Mesendoderm (in vitro differentiated cells): Measurements from ENCODE around the gene SNRPA1.

Experiments
- DNase-seq: peaks from one replicate; pipeline ENCODE4 v3.0.0; 2013
- H2AK5ac ChIP-seq: 2 replicates; pipeline ENCODE4 v1.6.1; 2013; ENCODE audit warnings: low read length, inconsistent platforms
- H2BK120ac ChIP-seq: 2 replicates; pipeline ENCODE4 v1.6.1; 2013; ENCODE audit warnings: low read depth, mild to moderate bottlenecking, low read length, moderate library complexity, mixed read lengths
- H2BK15ac ChIP-seq: replicated peaks from 2 replicates; pipeline ENCODE4 v1.6.1; 2013; ENCODE audit warnings: low read depth, mild to moderate bottlenecking, moderate library complexity
- H2BK5ac ChIP-seq: 2 replicates; pipeline ENCODE4 v1.6.1; 2013; ENCODE audit warnings: low read length, inconsistent platforms
- H3K18ac ChIP-seq: 2 replicates; pipeline ENCODE4 v1.6.1; 2013; ENCODE audit warnings: mild to moderate bottlenecking, low read length, mixed read lengths
- H3K23ac ChIP-seq: one replicate; pipeline ENCODE4 v1.6.1; 2013; ENCODE audit warnings: low read length
- H3K27ac ChIP-seq: 2 replicates; pipeline ENCODE4 v1.5.1; 2013; ENCODE audit warnings: low read depth, mild to moderate bottlenecking, inconsistent platforms, low read length, moderate library complexity
- H3K27me3 ChIP-seq: 2 replicates; pipeline ENCODE4 v1.6.1; 2013; ENCODE audit warnings: low read length, control low read depth, mild to moderate bottlenecking, inconsistent platforms; ENCODE audit not compliant: insufficient read depth, poor library complexity
- H3K36me3 ChIP-seq: 2 replicates; pipeline ENCODE4 v1.6.1; 2013; ENCODE audit warnings: low read length, inconsistent platforms; ENCODE audit not compliant: control insufficient read depth, insufficient read depth
- H3K4ac ChIP-seq: one replicate; pipeline ENCODE4 v1.6.1; 2013; ENCODE audit warnings: low read depth, mild to moderate bottlenecking, low read length, moderate library complexity
- H3K4me1 ChIP-seq: 2 replicates; pipeline ENCODE4 v1.6.1; 2013; ENCODE audit warnings: low read depth, low read length, inconsistent platforms; ENCODE audit not compliant: control insufficient read depth
- H3K4me2 ChIP-seq: 2 replicates; pipeline ENCODE4 v1.6.1; 2013; ENCODE audit warnings: low read length
- H3K4me3 ChIP-seq: 2 replicates; pipeline ENCODE4 v1.5.1; 2013; ENCODE audit warnings: mild to moderate bottlenecking, low read length
- H3K56ac ChIP-seq: one replicate; pipeline ENCODE4 v1.6.1; 2013; ENCODE audit warnings: low read length
- H3K79me1 ChIP-seq: 2 replicates; pipeline ENCODE4 v1.6.1; 2013; ENCODE audit warnings: low read length, inconsistent platforms
- H3K79me2 ChIP-seq: 2 replicates; pipeline ENCODE4 v1.6.1; 2013; ENCODE audit warnings: mild to moderate bottlenecking, low read length; ENCODE audit not compliant: control insufficient read depth, insufficient read depth
- H3K9ac ChIP-seq: 2 replicates; pipeline ENCODE4 v1.6.1; 2013; ENCODE audit warnings: low read length, inconsistent platforms
- H4K5ac ChIP-seq: one replicate; pipeline ENCODE4 v1.6.1; 2013; ENCODE audit warnings: low read length
- H4K8ac ChIP-seq: one replicate; pipeline ENCODE4 v1.6.1; 2013; ENCODE audit warnings: low read depth, mild to moderate bottlenecking, control low read depth, low read length, moderate library complexity
- WGBS: extraction: QIAGEN DNeasy Blood & Tissue Kit; methylation state at CpG from one replicate; pipeline ENCODE4 v1.1.7; 2013; ENCODE audit warnings: low lambda C conversion rate, missing lambda C conversion rate; ENCODE audit not compliant: insufficient coverage; ENCODE audit errors: extremely low coverage; 5-methylcytosine and 5-hydroxymethylcytosine counted together

SNRPA1 gene

DNA sequence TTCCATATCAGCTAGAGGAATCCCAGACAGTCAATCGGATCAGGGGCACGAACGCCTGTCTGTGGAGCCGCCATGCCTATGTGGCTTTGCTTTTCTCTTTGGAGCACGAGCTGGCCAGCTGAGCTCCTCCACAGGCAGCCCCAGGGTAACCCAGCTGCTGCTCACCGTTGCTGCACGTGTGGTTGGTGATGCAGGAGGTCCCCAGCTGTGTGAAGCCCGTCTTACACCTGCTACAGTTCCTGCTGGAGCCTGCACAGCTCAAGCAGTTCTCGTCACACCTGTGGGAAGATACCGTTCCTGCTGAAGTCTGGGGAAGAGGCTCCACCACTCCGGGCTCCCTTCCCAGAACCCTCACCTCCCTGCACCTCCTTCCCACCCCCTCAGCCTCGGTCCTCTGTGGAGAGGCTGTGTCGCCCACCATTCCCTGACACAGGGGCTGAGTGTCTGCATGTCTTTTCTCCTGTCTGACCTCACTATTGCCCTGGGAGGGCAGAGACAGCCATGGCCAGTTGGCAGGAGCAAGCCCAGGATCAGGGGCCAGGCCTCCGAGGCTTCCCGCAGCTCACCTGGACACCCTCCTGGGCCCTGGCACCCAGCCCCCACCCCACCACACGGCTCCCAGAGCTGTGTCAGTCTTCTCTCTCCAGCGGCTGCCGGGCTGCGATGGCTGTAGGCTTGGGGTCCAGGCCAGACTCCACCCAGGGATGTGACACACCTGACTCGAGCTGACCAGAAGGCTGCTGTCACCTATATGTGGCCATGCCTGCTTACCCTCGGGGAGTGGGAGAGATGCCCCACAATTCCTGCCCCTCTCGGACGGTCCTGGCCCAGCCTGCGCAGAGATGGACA is 12.2 kb upstream of the SNRPA1 start:
- DNase-seq, result no peak
- Histone ChIP-seq H3K9ac (no peak overlapping the region), H3K36me3 (no peaks in the 10 kb centered on the region), H4K5ac (no peak overlapping the region), H3K4me2 (no peak overlapping the region), H2BK5ac (no peak overlapping the region), H3K4me3 (no peak overlapping the region), H2AK5ac (no peak overlapping the region), H3K27me3 (no peaks in the 10 kb centered on the region), H3K4me1 (no peaks in the 10 kb centered on the region), H3K56ac (no peak overlapping the region), H3K23ac (no peak overlapping the region), H4K8ac (no peak overlapping the region), H3K18ac (no peak overlapping the region), H3K4ac (no peak overlapping the region), H2BK120ac (no peak overlapping the region), H3K79me1 (no peaks in the 10 kb centered on the region), H3K27ac (no peak overlapping the region), H3K79me2 (no peaks in the 10 kb centered on the region), H2BK15ac (no peak overlapping the region)
- no CpG with 5 or more reads among the region's 24 CpGs for WGBS

DNA sequence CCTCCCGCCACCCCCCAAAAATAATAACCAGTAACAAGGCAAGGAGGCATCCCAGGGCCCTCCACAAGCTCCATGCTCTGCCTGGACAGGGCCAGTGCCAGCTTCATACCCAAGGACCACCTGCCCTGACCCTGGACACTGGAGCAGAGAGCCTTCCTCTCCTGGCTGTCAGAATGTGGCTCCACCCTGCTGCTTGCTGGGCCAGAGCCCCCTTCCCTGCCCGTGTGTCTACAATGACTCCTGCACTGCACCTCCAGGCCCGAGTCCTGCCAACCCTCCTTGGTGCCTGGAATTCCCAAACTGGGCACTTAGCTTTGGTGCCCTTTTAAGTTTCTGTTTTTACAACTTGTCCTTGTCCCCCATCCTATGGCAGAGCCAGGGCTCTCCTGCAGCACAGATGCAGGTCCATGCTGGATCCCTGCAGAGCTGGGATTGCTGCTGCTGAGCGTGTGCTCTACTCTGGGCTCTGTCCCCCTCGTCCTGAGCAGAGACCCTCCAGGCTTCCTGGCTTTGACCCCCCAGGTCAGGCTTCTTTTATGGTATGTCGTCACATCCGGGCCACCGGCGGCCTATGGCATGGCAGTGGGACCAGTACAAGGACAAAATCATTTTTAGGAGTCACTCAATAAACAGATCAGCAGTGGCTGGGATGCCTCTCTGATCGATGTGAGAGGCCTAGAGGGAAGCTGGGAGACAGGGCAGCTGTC is 11.4 kb upstream of the SNRPA1 start:
- H3K79me2 ChIP-seq, result no peaks in the 10 kb centered on the region
- H4K5ac ChIP-seq, result no peak overlapping the region
- no peak overlapping the region for H3K23ac ChIP-seq
- H3K79me1 ChIP-seq, result no peaks in the 10 kb centered on the region
- H3K4me1 ChIP-seq, result no peaks in the 10 kb centered on the region
- H3K27me3 ChIP-seq, result no peaks in the 10 kb centered on the region
- H2BK5ac ChIP-seq, result no peak overlapping the region
- H2BK120ac ChIP-seq, result no peak overlapping the region
- H3K4me3 ChIP-seq, result no peak overlapping the region
- H3K9ac ChIP-seq, result no peak overlapping the region
- no peak overlapping the region for H3K4me2 ChIP-seq
- no peak overlapping the region for H3K27ac ChIP-seq
- H3K4ac ChIP-seq, result no peak overlapping the region
- H4K8ac ChIP-seq, result no peak overlapping the region
- H2BK15ac ChIP-seq, result no peak overlapping the region
- no peaks in the 10 kb centered on the region for H3K36me3 ChIP-seq
- no CpG with 5 or more reads among the region's 10 CpGs for WGBS
- no peak overlapping the region for H3K56ac ChIP-seq
- H3K18ac ChIP-seq, result no peak overlapping the region
- DNase-seq, result no peak
- no peak overlapping the region for H2AK5ac ChIP-seq

DNA sequence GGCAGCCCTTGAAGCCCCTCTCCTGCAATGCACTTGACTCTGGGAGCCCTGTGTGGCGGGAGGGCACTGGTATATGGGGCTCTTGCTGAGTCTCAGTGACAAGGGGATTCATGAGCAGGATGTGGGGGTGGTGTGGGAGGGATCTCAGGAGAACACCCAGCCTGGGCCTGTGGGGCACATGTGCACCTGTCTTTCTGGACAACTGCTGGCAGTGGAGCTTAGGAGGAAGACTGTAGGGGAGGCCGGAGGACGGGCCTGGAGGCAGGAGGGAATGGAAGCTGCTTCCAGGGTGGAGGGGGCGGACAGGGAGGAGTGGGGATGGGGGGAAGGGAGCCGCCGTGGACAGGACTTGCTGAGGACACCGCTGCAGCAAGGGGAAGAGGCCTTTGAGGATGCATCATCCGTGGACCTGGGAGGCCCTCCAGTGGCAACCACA is 10.8 kb upstream of the SNRPA1 start:
- H3K27ac ChIP-seq, result no peak overlapping the region
- H3K18ac ChIP-seq, result no peak overlapping the region
- no peak overlapping the region for H3K4me2 ChIP-seq
- no peaks in the 10 kb centered on the region for H3K79me1 ChIP-seq
- no peak overlapping the region for H3K4ac ChIP-seq
- H3K23ac ChIP-seq, result no peak overlapping the region
- H2BK5ac ChIP-seq, result no peak overlapping the region
- no peak overlapping the region for H2AK5ac ChIP-seq
- H4K5ac ChIP-seq, result no peak overlapping the region
- no CpG with 5 or more reads among the region's 8 CpGs for WGBS
- no peak overlapping the region for H3K56ac ChIP-seq
- no peak overlapping the region for H2BK15ac ChIP-seq
- no peak for DNase-seq
- no peak overlapping the region for H4K8ac ChIP-seq
- H3K4me1 ChIP-seq, result no peaks in the 10 kb centered on the region
- no peak overlapping the region for H2BK120ac ChIP-seq
- H3K36me3 ChIP-seq, result no peaks in the 10 kb centered on the region
- H3K79me2 ChIP-seq, result no peaks in the 10 kb centered on the region
- H3K27me3 ChIP-seq, result no peaks in the 10 kb centered on the region
- no peak overlapping the region for H3K4me3 ChIP-seq
- H3K9ac ChIP-seq, result no peak overlapping the region

DNA sequence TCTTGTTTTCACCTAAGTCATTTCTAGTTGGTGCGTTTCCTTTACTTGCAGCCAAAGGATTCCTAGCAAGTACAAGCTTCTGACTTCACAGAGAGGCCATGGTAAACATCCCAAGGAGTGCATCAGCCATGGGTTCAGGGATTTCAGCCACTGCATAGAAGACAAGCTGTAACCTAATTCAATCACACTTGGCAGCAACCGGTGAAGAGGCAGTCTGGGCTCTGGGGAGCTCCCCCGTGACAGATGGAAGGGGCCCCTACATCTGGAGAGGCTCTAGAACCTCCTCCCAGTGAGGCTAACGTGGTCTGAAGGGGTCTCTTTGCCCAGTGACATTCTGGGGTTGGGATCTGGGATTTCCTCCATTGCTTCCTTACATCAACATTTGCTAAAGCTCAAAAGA is 8.4 kb upstream of the SNRPA1 start:
- H3K79me2 ChIP-seq, result no peaks in the 10 kb centered on the region
- H3K4me2 ChIP-seq, result no peak overlapping the region
- H3K23ac ChIP-seq, result no peak overlapping the region
- H2AK5ac ChIP-seq, result no peak overlapping the region
- no peak overlapping the region for H3K4ac ChIP-seq
- no peak for DNase-seq
- no CpG with 5 or more reads among the region's 4 CpGs for WGBS
- H4K5ac ChIP-seq, result no peak overlapping the region
- H2BK5ac ChIP-seq, result no peak overlapping the region
- no peak overlapping the region for H3K9ac ChIP-seq
- no peak overlapping the region for H3K4me3 ChIP-seq
- no peak overlapping the region for H3K27ac ChIP-seq
- no peak overlapping the region for H3K56ac ChIP-seq
- no peak overlapping the region for H2BK15ac ChIP-seq
- H3K4me1 ChIP-seq, result no peaks in the 10 kb centered on the region
- no peaks in the 10 kb centered on the region for H3K36me3 ChIP-seq
- no peak overlapping the region for H2BK120ac ChIP-seq
- H3K27me3 ChIP-seq, result no peaks in the 10 kb centered on the region
- no peak overlapping the region for H3K18ac ChIP-seq
- H3K79me1 ChIP-seq, result no peaks in the 10 kb centered on the region
- no peak overlapping the region for H4K8ac ChIP-seq

DNA sequence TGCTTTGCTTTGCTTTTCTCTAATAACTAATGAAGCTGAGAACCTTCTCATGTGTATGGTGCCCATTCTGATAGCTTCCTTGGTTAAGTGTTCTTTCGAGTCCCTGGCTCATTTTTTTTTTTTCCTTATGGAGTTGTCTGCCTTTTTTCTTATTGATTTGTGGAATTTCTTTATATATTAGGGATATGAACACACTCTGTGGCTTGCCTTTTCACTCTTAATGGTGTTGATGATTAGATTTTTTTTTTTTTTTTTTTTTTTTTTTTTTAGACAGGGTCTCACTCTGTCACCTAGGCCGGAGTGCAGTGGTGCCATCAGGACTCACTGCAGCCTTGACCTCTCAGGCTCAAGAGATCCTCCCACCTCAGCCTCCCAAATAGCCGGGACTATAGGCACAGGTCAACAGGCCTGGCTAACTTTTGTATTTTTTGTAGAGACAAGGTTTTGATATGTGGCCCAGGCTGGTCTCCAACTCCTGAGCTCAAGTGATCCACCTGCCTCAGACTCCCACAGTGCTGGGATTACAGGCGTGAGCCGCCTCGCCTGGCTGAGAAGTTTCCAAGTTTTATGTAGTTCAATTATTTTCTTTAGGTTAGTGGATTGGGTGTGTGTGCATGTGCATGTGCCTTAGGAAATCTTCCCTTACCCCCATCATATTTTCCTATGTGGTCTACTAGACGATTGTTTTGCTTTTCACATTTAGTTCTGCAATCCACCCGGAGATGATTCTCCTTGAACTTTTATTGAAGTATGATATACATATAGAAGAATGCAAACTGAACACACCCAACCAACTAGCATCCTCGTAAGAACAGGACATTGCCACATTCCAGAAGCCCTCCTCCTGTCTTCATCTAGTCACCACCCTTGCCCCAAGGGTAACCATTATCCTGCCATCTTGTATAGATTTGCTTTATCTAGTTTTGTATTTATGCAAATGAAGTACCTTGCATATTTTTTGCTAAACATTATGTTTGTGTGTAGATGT is 1.7 kb upstream of the SNRPA1 start:
- H3K4me3 ChIP-seq, result no peak overlapping the region

More for the DNA sequence above, 1.7 kb upstream of the SNRPA1 start:
- Histone ChIP-seq H4K5ac (no peak overlapping the region), H3K79me2 (peaks cover 29% of the 10 kb centered on the region), H3K27me3 (no peaks in the 10 kb centered on the region), H3K4me1 (no peaks in the 10 kb centered on the region), H4K8ac (no peak overlapping the region), H3K18ac (no peak overlapping the region), H3K9ac (no peak overlapping the region), H2BK120ac (no peak overlapping the region), H3K4ac (no peak overlapping the region), H3K56ac (no peak overlapping the region), H3K36me3 (no peaks in the 10 kb centered on the region), H2BK15ac (no peak overlapping the region), H2BK5ac (no peak overlapping the region), H2AK5ac (no peak overlapping the region), H3K27ac (no peak overlapping the region), H3K4me2 (no peak overlapping the region), H3K79me1 (peaks cover 2% of the 10 kb centered on the region), H3K23ac (no peak overlapping the region)
- DNase-seq, result no peak
- WGBS, result no CpG with 5 or more reads among the region's 9 CpGs
